Trophoblast cell (in vitro differentiated cells and primary cell): ENCODE results near the gene PALLD.

Source experiments
- DNase-seq, 2 donors: peaks; one replicate each; pipeline ENCODE4 v3.0.0-alpha.2; 2016
- H2AFZ ChIP-seq: 2 replicates; pipeline ENCODE4 v1.6.1; 2013; ENCODE audit warnings: low read length, moderate library complexity, mild to moderate bottlenecking; ENCODE audit not compliant: insufficient read depth, poor library complexity
- H2AK5ac ChIP-seq: 2 replicates; pipeline ENCODE4 v1.6.1; 2013; ENCODE audit warnings: mild to moderate bottlenecking, low read length
- H2BK120ac ChIP-seq: 2 replicates; pipeline ENCODE4 v1.6.1; 2013; ENCODE audit warnings: low read length, mild to moderate bottlenecking, moderate library complexity; ENCODE audit not compliant: insufficient read depth, poor library complexity
- H2BK12ac ChIP-seq: 2 replicates; pipeline ENCODE4 v1.6.1; 2013; ENCODE audit warnings: mild to moderate bottlenecking, low read length, moderate library complexity
- H2BK5ac ChIP-seq: 2 replicates; pipeline ENCODE4 v1.6.1; 2013; ENCODE audit warnings: low read length, low read depth, moderate library complexity, mild to moderate bottlenecking; ENCODE audit not compliant: poor library complexity
- H3K14ac ChIP-seq: 2 replicates; pipeline ENCODE4 v1.6.1; 2013; ENCODE audit warnings: mild to moderate bottlenecking, low read length
- H3K18ac ChIP-seq: 2 replicates; pipeline ENCODE4 v1.6.1; 2013; ENCODE audit warnings: mild to moderate bottlenecking, low read length
- H3K23ac ChIP-seq: 2 replicates; pipeline ENCODE4 v1.6.1; 2013; ENCODE audit warnings: low read length
- H3K27ac ChIP-seq: 2 replicates; pipeline ENCODE4 v1.5.1; 2013; ENCODE audit warnings: low read depth, mild to moderate bottlenecking, inconsistent platforms, low read length, moderate library complexity
- H3K27me3 ChIP-seq: 2 replicates; pipeline ENCODE4 v1.6.1; 2013; ENCODE audit warnings: inconsistent platforms, mild to moderate bottlenecking, low read length, moderate library complexity; ENCODE audit not compliant: insufficient read depth
- H3K36me3 ChIP-seq, 2 experiments: 1 replicate in 1 of 2; 2 replicates in 1 of 2; pipeline ENCODE4 v1.6.1; 2013; ENCODE audit warnings: low read length in 2 of 2, mild to moderate bottlenecking in 2 of 2, moderate library complexity in 1 of 2; ENCODE audit not compliant: insufficient read depth in 2 of 2, control insufficient read depth in 1 of 2
- H3K4ac ChIP-seq: 2 replicates; pipeline ENCODE4 v1.6.1; 2013; ENCODE audit warnings: low read depth, mild to moderate bottlenecking, low read length, moderate library complexity
- H3K4me1 ChIP-seq, 2 experiments: 1 replicate in 1 of 2; 2 replicates in 1 of 2; pipeline ENCODE4 v1.6.1; 2013; ENCODE audit warnings: low read length in 2 of 2, mild to moderate bottlenecking in 2 of 2, moderate library complexity in 1 of 2; ENCODE audit not compliant: insufficient read depth in 2 of 2, control insufficient read depth in 1 of 2
- H3K4me2 ChIP-seq: 2 replicates; pipeline ENCODE4 v1.6.1; 2013; ENCODE audit warnings: inconsistent platforms, mild to moderate bottlenecking, low read length, moderate library complexity
- H3K4me3 ChIP-seq: 2 replicates; pipeline ENCODE4 v1.5.1; 2013; ENCODE audit warnings: mild to moderate bottlenecking, low read depth, low read length, inconsistent platforms
- H3K79me1 ChIP-seq: one replicate; pipeline ENCODE4 v1.6.1; 2013; ENCODE audit warnings: low read length
- H3K79me2 ChIP-seq: 2 replicates; pipeline ENCODE4 v1.6.1; 2013; ENCODE audit warnings: low read length, mild to moderate bottlenecking; ENCODE audit not compliant: control insufficient read depth, insufficient read depth, poor library complexity
- H3K9ac ChIP-seq: 2 replicates; pipeline ENCODE4 v1.6.1; 2013; ENCODE audit warnings: mild to moderate bottlenecking, low read length
- H3K9me3 ChIP-seq: 2 replicates; pipeline ENCODE4 v1.6.1; 2013; ENCODE audit warnings: low read depth, mild to moderate bottlenecking, control low read depth, inconsistent platforms, low read length; ENCODE audit not compliant: insufficient read depth
- H4K12ac ChIP-seq: 2 replicates; pipeline ENCODE4 v1.6.1; 2013; ENCODE audit warnings: low read depth, mild to moderate bottlenecking, low read length, moderate library complexity
- H4K8ac ChIP-seq: 2 replicates; pipeline ENCODE4 v1.6.1; 2013; ENCODE audit warnings: low read depth, mild to moderate bottlenecking, low read length, moderate library complexity
- H4K91ac ChIP-seq: one replicate; pipeline ENCODE4 v1.6.1; 2013; ENCODE audit warnings: low read depth, mild to moderate bottlenecking, low read length, moderate library complexity
- WGBS: extraction: QIAGEN DNeasy Blood & Tissue Kit; methylation state at CpG from one replicate; pipeline ENCODE4 v1.1.7; 2013; ENCODE audit warnings: missing lambda C conversion rate; ENCODE audit not compliant: insufficient read length, insufficient coverage; ENCODE audit errors: extremely low coverage; 5-methylcytosine and 5-hydroxymethylcytosine counted together

The PALLD gene

DNA sequence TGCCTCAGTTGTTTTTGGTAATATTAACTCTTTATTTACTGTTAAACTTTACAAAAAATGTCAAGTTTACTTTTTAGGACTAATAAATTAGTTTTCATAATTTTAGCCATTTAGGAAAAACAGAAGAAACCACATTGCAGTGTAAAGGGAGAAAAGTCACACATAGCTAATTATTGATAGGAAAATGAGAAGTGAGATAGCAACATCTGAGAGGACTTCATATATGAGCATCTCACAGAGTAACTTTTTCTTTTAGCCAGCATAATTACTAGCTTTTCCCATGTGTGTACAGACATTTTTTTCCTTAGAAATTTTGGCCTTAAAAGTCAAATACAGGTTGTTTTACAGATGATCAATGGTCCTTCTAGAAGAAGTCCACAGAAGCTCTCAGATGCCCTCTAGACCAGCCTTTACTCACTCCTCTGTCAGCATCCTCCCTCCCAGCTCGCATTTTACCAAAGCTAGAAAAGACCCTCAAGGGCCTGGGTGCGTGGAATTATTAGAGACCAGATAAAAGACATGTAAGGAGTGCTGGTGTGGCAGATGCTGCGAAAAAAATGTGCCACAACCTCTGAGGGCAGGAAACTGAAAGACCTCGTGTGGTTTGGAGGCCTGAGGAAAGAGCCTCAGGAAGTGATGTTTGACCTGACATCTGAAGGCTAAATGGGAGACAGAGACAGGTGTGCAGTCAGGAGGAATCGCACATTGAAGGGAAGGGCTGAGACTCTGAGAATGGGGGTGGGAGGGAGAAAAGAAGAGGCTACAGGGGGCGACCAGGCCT is 356.3 kb downstream of the PALLD start:
- no peak overlapping the region for H2BK120ac ChIP-seq
- H3K4ac ChIP-seq: peak overlapping the region; percentile 35
- peaks cover 4 to 12% of the 10 kb centered on the region in 2 experiments for H3K4me1 ChIP-seq
- no peak overlapping the region for H3K27ac ChIP-seq
- H4K12ac ChIP-seq: no peak overlapping the region
- WGBS: no CpG with 5 or more reads among the region's 6 CpGs
- no peak overlapping the region for H2AK5ac ChIP-seq
- H3K14ac ChIP-seq: no peak overlapping the region
- H3K27me3 ChIP-seq: no peaks in the 10 kb centered on the region
- no peak overlapping the region for H2BK5ac ChIP-seq
- no peak overlapping the region for H3K4me3 ChIP-seq
- no peak overlapping the region for H2AFZ ChIP-seq
- no peak overlapping the region for H4K91ac ChIP-seq
- no peak overlapping the region for H3K4me2 ChIP-seq
- no peak overlapping the region for H3K18ac ChIP-seq
- peaks cover 7% of the 10 kb centered on the region for H3K79me2 ChIP-seq
- no peak overlapping the region for H2BK12ac ChIP-seq
- H3K23ac ChIP-seq: no peak overlapping the region
- no peak for DNase-seq
- H3K9me3 ChIP-seq: no peaks in the 10 kb centered on the region
- no peak overlapping the region for H3K9ac ChIP-seq
- peaks cover 12 to 30% of the 10 kb centered on the region in 2 experiments for H3K36me3 ChIP-seq
- H3K79me1 ChIP-seq: peaks cover 6% of the 10 kb centered on the region
- H4K8ac ChIP-seq: no peak overlapping the region

GRCh38 chr4:168853770-168854169 is 356.9 kb downstream of the PALLD start:
- H3K18ac ChIP-seq: no peak overlapping the region
- H4K12ac ChIP-seq: no peak overlapping the region
- H3K4me3 ChIP-seq: no peak overlapping the region
- no peak overlapping the region for H4K8ac ChIP-seq
- H3K9ac ChIP-seq: no peak overlapping the region
- H3K79me2 ChIP-seq: peaks cover 7% of the 10 kb centered on the region
- H3K4ac ChIP-seq: peak overlapping the region; percentile 49
- H3K4me1 ChIP-seq: peaks cover 7 to 10% of the 10 kb centered on the region in 2 experiments
- no peak overlapping the region for H3K23ac ChIP-seq
- H3K4me2 ChIP-seq: no peak overlapping the region
- H2BK120ac ChIP-seq: no peak overlapping the region
- H3K79me1 ChIP-seq: peaks cover 6% of the 10 kb centered on the region
- no peak overlapping the region for H3K14ac ChIP-seq
- no peak overlapping the region for H4K91ac ChIP-seq
- no CpG with 5 or more reads among the region's 4 CpGs for WGBS
- H3K27ac ChIP-seq: no peak overlapping the region
- H2AFZ ChIP-seq: no peak overlapping the region
- no peak for DNase-seq
- H2AK5ac ChIP-seq: no peak overlapping the region
- no peaks in the 10 kb centered on the region for H3K27me3 ChIP-seq
- H2BK5ac ChIP-seq: no peak overlapping the region
- H2BK12ac ChIP-seq: no peak overlapping the region
- H3K36me3 ChIP-seq: peaks cover 14 to 30% of the 10 kb centered on the region in 2 experiments
- no peaks in the 10 kb centered on the region for H3K9me3 ChIP-seq

DNA sequence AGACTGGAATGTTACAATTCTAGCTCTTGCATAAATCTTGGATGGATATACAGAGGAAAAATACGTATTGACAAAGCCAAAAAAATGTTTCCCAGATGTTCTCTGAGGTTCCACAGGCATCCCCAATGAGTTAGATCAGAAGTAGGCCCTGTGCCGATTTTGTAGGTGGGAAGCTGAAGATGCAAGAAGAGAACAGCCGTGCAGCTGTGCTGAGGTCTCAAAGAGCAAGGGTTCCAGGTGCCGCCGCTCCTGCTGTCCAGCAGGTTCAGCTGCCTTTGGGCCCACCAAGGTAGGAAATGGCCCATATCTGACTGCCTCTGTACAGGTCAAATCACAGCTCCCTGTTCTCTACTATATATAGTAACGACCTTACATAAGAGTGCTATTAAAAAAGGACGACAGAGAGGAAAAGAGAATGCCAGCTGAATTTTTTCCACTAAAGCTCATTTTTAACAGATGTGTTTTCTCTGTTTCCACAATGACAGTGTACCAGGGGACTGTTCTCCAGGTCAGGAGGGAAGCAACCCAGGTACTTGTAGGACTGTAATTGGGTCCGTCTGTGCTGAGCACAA is 357.6 kb downstream of the PALLD start:
- no peak overlapping the region for H3K4me2 ChIP-seq
- no peak overlapping the region for H3K14ac ChIP-seq
- no peaks in the 10 kb centered on the region for H3K9me3 ChIP-seq
- H3K18ac ChIP-seq: no peak overlapping the region
- H3K27ac ChIP-seq: no peak overlapping the region
- H4K8ac ChIP-seq: no peak overlapping the region
- H3K4ac ChIP-seq: peak overlapping the region; percentile 22
- DNase-seq: peak in 1 of 2 donors; percentile 67
- H3K36me3 ChIP-seq: peaks cover 16 to 36% of the 10 kb centered on the region in 2 experiments
- no peak overlapping the region for H2BK12ac ChIP-seq
- H3K4me1 ChIP-seq: peaks cover 10 to 14% of the 10 kb centered on the region in 2 experiments
- H3K9ac ChIP-seq: no peak overlapping the region
- no CpG with 5 or more reads among the region's 8 CpGs for WGBS
- H3K4me3 ChIP-seq: no peak overlapping the region
- no peak overlapping the region for H2AFZ ChIP-seq
- no peak overlapping the region for H2BK5ac ChIP-seq
- peaks cover 11% of the 10 kb centered on the region for H3K79me2 ChIP-seq
- H3K27me3 ChIP-seq: no peaks in the 10 kb centered on the region
- no peak overlapping the region for H2AK5ac ChIP-seq
- no peak overlapping the region for H2BK120ac ChIP-seq
- H3K23ac ChIP-seq: no peak overlapping the region
- H3K79me1 ChIP-seq: peaks cover 6% of the 10 kb centered on the region
- no peak overlapping the region for H4K91ac ChIP-seq
- H4K12ac ChIP-seq: no peak overlapping the region

DNA sequence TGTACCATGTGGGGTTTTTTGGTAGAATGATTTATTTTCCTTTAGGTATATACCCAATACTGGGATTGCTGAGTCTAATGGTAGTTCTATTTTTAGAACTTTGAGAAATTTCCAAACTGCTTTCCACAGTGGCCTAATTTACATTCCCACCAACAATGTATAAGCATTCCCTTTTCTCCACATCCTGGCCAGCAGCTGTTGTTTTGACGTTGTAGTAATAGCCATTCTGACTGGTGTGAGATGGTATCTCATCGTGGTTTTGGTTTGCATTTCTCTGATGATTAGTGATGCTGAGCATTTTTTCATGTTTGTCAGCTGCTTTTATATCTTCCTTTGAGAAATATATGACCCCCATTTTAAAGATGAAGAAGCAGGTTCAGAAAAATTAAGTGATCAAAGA is 359.5 kb downstream of the PALLD start:
- no peak overlapping the region for H3K4me3 ChIP-seq
- no peak overlapping the region for H2AFZ ChIP-seq
- no peak overlapping the region for H4K8ac ChIP-seq
- no peaks in the 10 kb centered on the region for H3K79me1 ChIP-seq
- H2AK5ac ChIP-seq: no peak overlapping the region
- H3K4ac ChIP-seq: no peak overlapping the region
- WGBS: no CpG with 5 or more reads among the region's 2 CpGs
- H4K91ac ChIP-seq: no peak overlapping the region
- no peak overlapping the region for H3K23ac ChIP-seq
- H3K18ac ChIP-seq: no peak overlapping the region
- H2BK120ac ChIP-seq: no peak overlapping the region
- DNase-seq: peak; percentile 55 to 77
- peaks cover 6 to 11% of the 10 kb centered on the region in 2 experiments for H3K4me1 ChIP-seq
- no peak overlapping the region for H3K9ac ChIP-seq
- H2BK12ac ChIP-seq: no peak overlapping the region
- H3K14ac ChIP-seq: no peak overlapping the region
- H3K27me3 ChIP-seq: no peaks in the 10 kb centered on the region
- no peak overlapping the region for H3K27ac ChIP-seq
- H3K79me2 ChIP-seq: peaks cover 12% of the 10 kb centered on the region
- no peak overlapping the region for H2BK5ac ChIP-seq
- no peaks in the 10 kb centered on the region for H3K9me3 ChIP-seq
- no peak overlapping the region for H4K12ac ChIP-seq
- peaks cover 18 to 38% of the 10 kb centered on the region in 2 experiments for H3K36me3 ChIP-seq
- H3K4me2 ChIP-seq: no peak overlapping the region
